ENCODE data around the gene GPR68. TPM values are rescaled to one million over a fixed set of nuclear protein-coding genes. Genes with fewer than 3 reads are reported as not detected.
"Not testable (repeated sequence)": the region's sequence is repeated elsewhere in the genome, so short reads cannot be mapped to it uniquely, and the experiment has no call there.

GPR68 gene
- total RNA-seq, 1 donor from 2014 or later, result 0.42 TPM

GRCh38 chr14:91184559-91184958 is 59.9 kb downstream of the GPR68 start:
- Mint-ChIP-seq H3K27ac (ENCODE audit: unreplicated experiment) (no peak overlapping the region), H3K27me3 (ENCODE audit: low read depth) (no peaks in the 10 kb centered on the region), H3K4me1 (ENCODE audit: low read depth) (no peaks in the 10 kb centered on the region), H3K4me3 (ENCODE audit: unreplicated experiment) (peak overlapping the region; percentile 19), H3K9me3 (ENCODE audit: low read depth) (no peaks in the 10 kb centered on the region), H3K36me3 (ENCODE audit: low read depth) (peaks cover 5% of the 10 kb centered on the region)
- no peak for DNase-seq (ENCODE audit: low spot score)
- no peak for TF ChIP-seq CTCF (IDR thresholded peaks at IDR 0.05)

- H3K27ac Mint-ChIP-seq (ENCODE audit: unreplicated experiment); H3K4me3 Mint-ChIP-seq (ENCODE audit: unreplicated experiment); DNase-seq (ENCODE audit: low spot score); H3K36me3 Mint-ChIP-seq (ENCODE audit: low read depth); H3K9me3 Mint-ChIP-seq (ENCODE audit: low read depth); H3K4me1 Mint-ChIP-seq (ENCODE audit: low read depth); H3K27me3 Mint-ChIP-seq (ENCODE audit: low read depth): not testable (repeated sequence)
Observed at GRCh38 chr14:91182753-91183152, 61.8 kb downstream of the GPR68 start.

Other genes with a start within 250 kb of the GPR68 start
- gene RPS6KA5, start 184.1 kb downstream of the GPR68 start, total RNA-seq, result 0.48 to 0.65 TPM (median 0.54 TPM) in 3 replicates
- 9.3 to 13.6 TPM (median 9.3 TPM) in 3 replicates for gene DGLUCY, start 130.6 kb downstream of the GPR68 start, total RNA-seq
- gene CCDC88C, start 173.1 kb upstream of the GPR68 start, total RNA-seq, result 1.1 to 3.6 TPM (median 2.3 TPM) in 3 replicates

All from chondrocyte (in vitro differentiated cells).